Peyer's patch (tissue), 4 donors: ENCODE data around the gene TENT5C.

ENCODE experiments used
- CTCF ChIP-seq, 6 experiments: fragments of 450-650 bp in 4 of 6; fragments of 200-600 bp in 2 of 6; sonication (generic) in 1 of 6; IDR thresholded peaks; one replicate each; pipeline ENCODE4 v1.5.1; 2017 to 2019; ENCODE audit warnings: antibody characterized with exemption in 6 of 6, mild to moderate bottlenecking in 3 of 6, moderate library complexity in 1 of 6
- POLR2A ChIP-seq, 2 donors: fragments of 450-650 bp; IDR thresholded peaks; one replicate each; pipeline ENCODE4 v1.5.1; 2017; ENCODE audit warnings: antibody characterized with exemption in 2 of 2, mild to moderate bottlenecking in 2 of 2, moderate library complexity in 2 of 2

- TF ChIP-seq CTCF (IDR thresholded peaks at IDR 0.05) (no peak), POLR2A (IDR thresholded peaks at IDR 0.05) (no peak)
These were observed 11.4 kb upstream of the TENT5C start for GRCh38 chr1:117594261-117594990.
